Chondrocyte (in vitro differentiated cells): ENCODE measurements around the gene TEX19. TPM values are rescaled to one million over a fixed set of nuclear protein-coding genes. Genes with fewer than 3 reads are reported as not detected.

Source experiments
- DNase-seq: peaks from one replicate; pipeline ENCODE4 v3.0.0; 2021; ENCODE audit warnings: mixed read lengths, low spot score
- H3K27ac Mint-ChIP-seq: one replicate; pipeline ENCODE4 v1.8.0; 2021; ENCODE audit warnings: mild to moderate bottlenecking, moderate library complexity, mixed read lengths; ENCODE audit not compliant: unreplicated experiment
- H3K27me3 Mint-ChIP-seq: 2 replicates; pipeline ENCODE4 v1.8.0; 2021; ENCODE audit warnings: low read depth, mixed read lengths
- H3K36me3 Mint-ChIP-seq: 2 replicates; pipeline ENCODE4 v1.8.0; 2021; ENCODE audit warnings: low read depth, mixed read lengths
- H3K4me1 Mint-ChIP-seq: 2 replicates; pipeline ENCODE4 v1.8.0; 2021; ENCODE audit warnings: low read depth, mild to moderate bottlenecking, mixed read lengths
- H3K4me3 Mint-ChIP-seq: one replicate; pipeline ENCODE4 v1.8.0; 2021; ENCODE audit warnings: mild to moderate bottlenecking, moderate library complexity, mixed read lengths; ENCODE audit not compliant: unreplicated experiment
- H3K9me3 Mint-ChIP-seq: 2 replicates; pipeline ENCODE4 v1.8.0; 2021; ENCODE audit warnings: low read depth, mixed read lengths
- total RNA-seq: library from RNA; stranded (reverse); gene quantifications from 3 replicates; pipeline ENCODE4 v1.2.1, GENCODE V29; 2021
- TF ChIP-seq, protein P1 (sequence below): fragments of 200-600 bp; sonication (generic); IDR thresholded peaks from 2 replicates; pipeline ENCODE4 v1.5.0; 2021; ENCODE audit warnings: antibody characterized with exemption, mild to moderate bottlenecking, moderate library complexity

The TEX19 gene
- total RNA-seq, 1 donor from 2014 or later, result not detected

DNA sequence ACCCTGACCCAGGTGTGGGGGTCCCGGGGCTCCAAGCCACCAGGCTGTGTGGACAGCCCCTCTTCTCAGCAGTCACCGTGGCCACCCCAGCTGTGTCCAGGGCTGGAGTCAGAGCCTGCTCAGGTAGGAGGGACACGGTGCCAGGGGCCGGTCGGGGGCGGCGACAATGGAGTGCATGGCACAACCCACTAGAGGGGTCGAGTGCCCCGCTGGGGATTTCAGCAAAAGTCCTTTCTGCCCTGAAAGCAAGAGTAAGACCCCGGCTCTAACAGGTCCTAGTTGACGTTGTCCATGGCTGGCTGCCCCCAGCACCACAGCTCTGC lies 23.8 kb downstream of the TEX19 start:
- peak; percentile 86 for DNase-seq
- Mint-ChIP-seq H3K27ac (no peak overlapping the region), H3K9me3 (no peaks in the 10 kb centered on the region), H3K4me1 (peaks cover 7% of the 10 kb centered on the region), H3K4me3 (no peak overlapping the region), H3K27me3 (peaks cover 28% of the 10 kb centered on the region), H3K36me3 (no peaks in the 10 kb centered on the region)
- TF ChIP-seq, protein P1, sequence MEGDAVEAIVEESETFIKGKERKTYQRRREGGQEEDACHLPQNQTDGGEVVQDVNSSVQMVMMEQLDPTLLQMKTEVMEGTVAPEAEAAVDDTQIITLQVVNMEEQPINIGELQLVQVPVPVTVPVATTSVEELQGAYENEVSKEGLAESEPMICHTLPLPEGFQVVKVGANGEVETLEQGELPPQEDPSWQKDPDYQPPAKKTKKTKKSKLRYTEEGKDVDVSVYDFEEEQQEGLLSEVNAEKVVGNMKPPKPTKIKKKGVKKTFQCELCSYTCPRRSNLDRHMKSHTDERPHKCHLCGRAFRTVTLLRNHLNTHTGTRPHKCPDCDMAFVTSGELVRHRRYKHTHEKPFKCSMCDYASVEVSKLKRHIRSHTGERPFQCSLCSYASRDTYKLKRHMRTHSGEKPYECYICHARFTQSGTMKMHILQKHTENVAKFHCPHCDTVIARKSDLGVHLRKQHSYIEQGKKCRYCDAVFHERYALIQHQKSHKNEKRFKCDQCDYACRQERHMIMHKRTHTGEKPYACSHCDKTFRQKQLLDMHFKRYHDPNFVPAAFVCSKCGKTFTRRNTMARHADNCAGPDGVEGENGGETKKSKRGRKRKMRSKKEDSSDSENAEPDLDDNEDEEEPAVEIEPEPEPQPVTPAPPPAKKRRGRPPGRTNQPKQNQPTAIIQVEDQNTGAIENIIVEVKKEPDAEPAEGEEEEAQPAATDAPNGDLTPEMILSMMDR, result no peak

DNA sequence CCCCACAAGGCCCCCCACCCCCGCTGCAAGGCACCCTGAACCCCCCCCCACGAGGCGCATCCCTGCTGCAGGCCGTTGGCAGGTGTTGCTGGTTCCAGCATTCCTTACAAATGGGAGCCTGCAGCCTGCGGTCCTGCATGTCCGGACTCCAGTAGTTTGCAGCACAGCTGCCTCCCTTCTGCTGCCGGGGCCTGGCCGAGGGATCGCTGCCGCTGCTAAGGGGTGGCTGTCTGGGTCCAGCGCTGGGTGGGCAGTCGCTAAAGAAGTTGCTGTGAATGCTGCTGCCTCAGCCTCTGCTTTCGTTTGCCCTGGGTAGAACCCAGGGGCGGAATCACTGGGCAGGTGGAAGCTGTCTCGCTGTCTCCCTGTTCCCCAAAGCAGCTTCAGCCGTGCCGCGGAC lies 24.4 kb downstream of the TEX19 start:
- peak; percentile 73 for DNase-seq
- Mint-ChIP-seq H3K4me1 (peaks cover 7% of the 10 kb centered on the region), H3K4me3 (no peak overlapping the region), H3K36me3 (no peaks in the 10 kb centered on the region), H3K27me3 (peaks cover 28% of the 10 kb centered on the region), H3K9me3 (no peaks in the 10 kb centered on the region), H3K27ac (no peak overlapping the region)
- TF ChIP-seq, protein P1, result no peak

DNA sequence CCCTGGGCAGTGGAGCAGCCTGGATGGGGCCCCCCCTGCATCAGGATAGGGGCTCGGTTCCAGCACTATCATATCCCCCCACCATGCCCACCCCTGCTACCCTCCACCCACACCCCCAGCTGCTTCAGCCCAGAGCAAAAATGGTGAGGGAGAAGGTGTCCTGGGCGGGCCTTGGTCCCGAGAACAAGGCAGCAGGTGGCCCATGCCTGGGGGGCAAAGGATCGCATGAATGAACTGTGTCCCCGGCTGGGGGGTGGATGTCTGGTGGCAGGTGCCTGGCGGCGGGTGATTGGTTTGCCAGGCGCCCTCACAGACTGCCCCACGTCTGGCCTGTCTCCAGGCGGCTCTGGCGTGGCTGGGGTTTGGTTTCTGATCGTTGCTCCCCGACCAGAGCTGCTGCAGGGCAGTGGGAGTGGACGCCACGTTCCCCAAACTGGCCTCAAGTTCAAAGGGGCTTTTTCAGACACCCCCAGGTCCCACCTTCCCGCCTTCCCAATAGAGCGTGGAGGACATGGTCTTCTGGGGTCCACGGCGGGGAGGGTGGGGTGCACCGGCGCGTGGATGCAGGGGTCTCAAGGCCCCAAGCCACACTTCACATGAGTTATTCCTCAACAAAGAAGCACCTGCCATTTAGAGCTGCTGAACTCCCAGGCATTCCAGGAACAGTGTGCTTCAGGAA lies 25.1 kb downstream of the TEX19 start:
- TF ChIP-seq, protein P1, result no peak
- DNase-seq, result peak; percentile 77
- Mint-ChIP-seq H3K27ac (no peak overlapping the region), H3K4me1 (peaks cover 8% of the 10 kb centered on the region), H3K9me3 (no peaks in the 10 kb centered on the region), H3K27me3 (peaks cover 24% of the 10 kb centered on the region), H3K4me3 (no peak overlapping the region), H3K36me3 (no peaks in the 10 kb centered on the region)

DNA sequence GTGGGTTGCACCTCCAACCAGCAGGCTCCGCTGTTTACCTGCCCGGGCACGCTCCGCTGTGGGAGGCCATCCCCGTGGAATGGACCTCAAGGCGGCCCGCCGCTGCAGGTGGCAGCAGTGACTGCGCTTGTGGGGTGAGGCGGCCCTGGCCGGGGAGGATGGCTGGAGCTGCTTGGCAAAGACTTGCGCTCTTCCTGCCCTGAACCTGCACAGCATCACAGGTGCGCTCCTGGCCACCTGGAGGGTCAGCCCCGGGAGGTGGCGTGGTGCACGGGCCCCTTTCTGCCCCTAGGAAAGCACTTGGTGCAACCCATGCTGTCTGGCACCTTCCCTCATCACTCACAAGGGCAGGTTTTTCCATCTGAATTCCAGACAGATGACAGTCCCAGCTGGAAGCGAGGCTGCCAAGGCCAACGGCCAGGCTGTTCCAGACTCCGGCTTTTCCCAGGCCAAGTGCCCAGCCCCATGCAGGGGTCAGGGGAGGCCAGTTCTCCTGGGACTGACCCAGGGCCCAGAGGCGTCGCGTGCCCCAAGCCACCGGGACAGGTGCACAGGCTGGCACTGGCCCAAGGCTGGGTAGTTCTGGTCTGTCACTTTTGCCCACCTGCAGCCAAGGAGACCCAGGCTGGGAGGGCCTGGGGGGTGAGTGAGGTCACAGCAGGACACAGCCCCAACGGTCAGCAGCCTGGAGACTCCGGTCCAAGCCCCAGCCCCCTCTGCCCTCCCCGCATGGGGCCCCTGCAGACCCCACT lies 25.9 kb downstream of the TEX19 start:
- H3K27ac Mint-ChIP-seq, result no peak overlapping the region
- TF ChIP-seq, protein P1, result no peak
- no peaks in the 10 kb centered on the region for H3K9me3 Mint-ChIP-seq
- H3K4me1 Mint-ChIP-seq, result peaks cover 11% of the 10 kb centered on the region
- no peaks in the 10 kb centered on the region for H3K36me3 Mint-ChIP-seq
- DNase-seq, result no peak
- no peak overlapping the region for H3K4me3 Mint-ChIP-seq
- H3K27me3 Mint-ChIP-seq, result peaks cover 22% of the 10 kb centered on the region

DNA sequence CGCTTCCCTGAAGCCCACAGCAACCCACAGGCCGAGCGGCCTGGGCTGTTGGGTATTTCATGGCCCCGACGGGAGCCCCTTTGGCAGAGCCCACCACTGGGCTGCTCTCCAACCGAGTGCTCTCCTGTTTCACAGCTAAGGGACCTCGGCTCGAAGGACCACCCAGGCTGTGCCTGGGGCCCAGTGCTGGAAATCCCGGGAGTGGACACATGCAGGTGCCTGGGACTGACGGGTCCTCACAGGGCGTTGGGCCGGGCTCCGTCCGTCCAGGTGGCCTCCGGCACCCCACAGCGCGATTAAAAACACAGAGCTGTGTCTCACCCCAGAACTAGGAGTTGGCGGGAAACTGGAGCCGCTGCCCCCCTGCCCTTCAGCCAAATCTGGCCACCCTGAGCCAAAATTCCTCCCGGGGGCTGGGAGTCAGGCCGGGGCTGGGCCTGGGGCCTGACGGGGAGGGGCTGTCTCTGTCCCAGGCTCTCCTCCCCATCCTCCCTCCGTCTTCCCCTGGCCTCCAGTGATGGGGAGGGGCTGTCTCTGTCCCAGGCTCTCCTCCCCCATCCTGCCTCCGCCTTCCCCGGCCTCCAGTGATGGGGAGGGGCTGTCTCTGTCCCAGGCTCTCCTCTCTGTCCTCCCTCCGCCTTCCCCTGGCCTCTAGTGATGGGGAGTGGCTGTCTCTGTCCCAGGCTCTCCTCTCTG lies 26.7 kb downstream of the TEX19 start:
- no peaks in the 10 kb centered on the region for H3K9me3 Mint-ChIP-seq
- H3K4me3 Mint-ChIP-seq, result no peak overlapping the region
- no peaks in the 10 kb centered on the region for H3K36me3 Mint-ChIP-seq
- no peak for DNase-seq
- H3K4me1 Mint-ChIP-seq, result peaks cover 11% of the 10 kb centered on the region
- no peak overlapping the region for H3K27ac Mint-ChIP-seq
- peaks cover 15% of the 10 kb centered on the region for H3K27me3 Mint-ChIP-seq
- TF ChIP-seq, protein P1, result no peak
